ENCODE data around the gene NOS1AP.

- TF ChIP-seq CTCF (conservative IDR thresholded peaks at IDR 0.05; ENCODE audit: low read depth, low read length) (no peak), EZH2phosphoT487 (IDR thresholded peaks at IDR 0.05; ENCODE audit: borderline replicate concordance, low read length) (no peak), EZH2 (IDR thresholded peaks at IDR 0.05; ENCODE audit: low read length, unreplicated experiment) (no peak)
Observed at GRCh38 chr1:162233937-162234336, 164.4 kb downstream of the NOS1AP start.
